ENCODE measurements around the gene TPPP.
"Not testable (repeated sequence)": the region's sequence is repeated elsewhere in the genome, so short reads cannot be mapped to it uniquely, and the experiment has no call there.

The TPPP gene

GRCh38 chr5:643811-644271 lies 49.3 kb downstream of the TPPP start:
- no peak for FAIRE-seq

- no peak for FAIRE-seq
Measured at GRCh38 chr5:643351-643801, 49.8 kb downstream of the TPPP start.

GRCh38 chr5:642481-642880 lies 50.7 kb downstream of the TPPP start:
- no peak for FAIRE-seq

GRCh38 chr5:641331-641765 lies 51.8 kb downstream of the TPPP start:
- FAIRE-seq: no peak

GRCh38 chr5:640461-641330 lies 52.5 kb downstream of the TPPP start:
- FAIRE-seq: no peak

GRCh38 chr5:639584-640213 lies 53.5 kb downstream of the TPPP start:
- no peak for FAIRE-seq

GRCh38 chr5:639253-639530 lies 54.0 kb downstream of the TPPP start:
- FAIRE-seq: no peak

GRCh38 chr5:638501-639252 lies 54.5 kb downstream of the TPPP start:
- FAIRE-seq: no peak

- FAIRE-seq: no peak
Measured at GRCh38 chr5:637581-638450, 55.3 kb downstream of the TPPP start.

- no peak for FAIRE-seq
Measured at GRCh38 chr5:636951-637350, 56.2 kb downstream of the TPPP start.

- no peak for FAIRE-seq
Measured at GRCh38 chr5:635306-636055, 57.7 kb downstream of the TPPP start.

GRCh38 chr5:634191-634590 lies 59.0 kb downstream of the TPPP start:
- FAIRE-seq: no peak

- peak; percentile 52 for FAIRE-seq
Measured at GRCh38 chr5:633501-633955, 59.6 kb downstream of the TPPP start.

GRCh38 chr5:628351-629205 lies 64.6 kb downstream of the TPPP start:
- FAIRE-seq: not testable (repeated sequence)

- no peak for FAIRE-seq
Measured at GRCh38 chr5:627840-628239, 65.3 kb downstream of the TPPP start.

GRCh38 chr5:626850-627249 lies 66.3 kb downstream of the TPPP start:
- no peak for FAIRE-seq

GRCh38 chr5:625516-625915 lies 67.6 kb downstream of the TPPP start:
- FAIRE-seq: no peak

- FAIRE-seq: no peak
Measured at GRCh38 chr5:624951-625230, 68.3 kb downstream of the TPPP start.

GRCh38 chr5:624118-624950 lies 68.8 kb downstream of the TPPP start:
- FAIRE-seq: no peak

GRCh38 chr5:623531-623930 lies 69.6 kb downstream of the TPPP start:
- no peak for FAIRE-seq

Data from G401.6 (cell line).